Esophagus mucosa (tissue), 1 donor: ENCODE measurements around the gene CRIP1. TPM values are rescaled to one million over a fixed set of nuclear protein-coding genes. Genes with fewer than 3 reads are reported as not detected.

Experiments
- ATAC-seq: fragments of 200-7000 bp; cut with Tn5 transposase; one replicate; pipeline ENCODE4 v1.9.1; 2020
- total RNA-seq: library from RNA; stranded (reverse); gene quantifications from one replicate; pipeline ENCODE4 v1.2.4, GENCODE V29; 2023
- donor health status: DM: yes; HTN: yes; CAD: no.

CRIP1 gene, protein sequence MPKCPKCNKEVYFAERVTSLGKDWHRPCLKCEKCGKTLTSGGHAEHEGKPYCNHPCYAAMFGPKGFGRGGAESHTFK
- 42.6 TPM for total RNA-seq

DNA sequence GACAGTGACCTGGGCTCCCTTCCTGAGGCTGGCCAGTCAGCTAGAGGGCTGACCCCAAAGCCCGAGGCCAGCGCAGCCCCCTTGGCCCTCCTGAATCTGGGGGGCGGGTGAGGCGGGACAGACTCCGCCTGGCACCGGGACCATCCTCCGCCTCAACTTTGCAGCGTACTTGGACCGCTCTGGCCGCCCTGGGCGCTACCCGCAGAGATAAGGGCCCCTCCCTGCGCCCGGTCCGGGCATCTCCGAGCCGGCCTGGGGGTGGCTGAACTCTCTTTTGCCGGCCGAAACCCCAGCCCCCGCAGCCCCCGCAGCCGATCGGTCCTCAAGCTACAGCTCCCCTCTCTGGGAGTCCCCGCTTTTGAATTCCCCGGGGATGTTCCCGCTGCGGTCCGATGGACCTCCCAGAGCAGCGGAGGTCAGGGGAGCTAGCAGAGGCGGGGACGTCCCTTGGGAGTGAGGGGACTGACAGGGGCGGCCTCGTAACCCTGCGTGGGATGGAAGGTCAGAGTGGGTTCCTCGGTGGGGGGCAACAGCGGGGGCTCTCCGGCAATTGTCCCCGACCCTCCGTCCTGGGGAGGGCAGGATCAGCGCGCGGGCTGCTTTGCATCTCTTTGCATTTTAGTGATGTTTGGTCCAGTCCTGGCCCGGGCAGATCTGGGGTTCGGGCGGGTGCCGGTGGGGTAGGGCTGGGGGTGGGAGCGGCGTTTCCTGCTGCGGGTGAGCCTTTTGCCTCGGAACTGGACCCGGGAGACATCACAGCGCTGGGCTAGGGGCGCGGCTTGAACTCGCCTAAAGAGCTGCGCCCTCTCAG lies at the start of gene CRIP1:
CRIP1 (plus strand) TSS at position 724 of the 811 bp plus-strand sequence. CDS start 374 bp downstream, outside the sequence.
- ATAC-seq = no peak

DNA sequence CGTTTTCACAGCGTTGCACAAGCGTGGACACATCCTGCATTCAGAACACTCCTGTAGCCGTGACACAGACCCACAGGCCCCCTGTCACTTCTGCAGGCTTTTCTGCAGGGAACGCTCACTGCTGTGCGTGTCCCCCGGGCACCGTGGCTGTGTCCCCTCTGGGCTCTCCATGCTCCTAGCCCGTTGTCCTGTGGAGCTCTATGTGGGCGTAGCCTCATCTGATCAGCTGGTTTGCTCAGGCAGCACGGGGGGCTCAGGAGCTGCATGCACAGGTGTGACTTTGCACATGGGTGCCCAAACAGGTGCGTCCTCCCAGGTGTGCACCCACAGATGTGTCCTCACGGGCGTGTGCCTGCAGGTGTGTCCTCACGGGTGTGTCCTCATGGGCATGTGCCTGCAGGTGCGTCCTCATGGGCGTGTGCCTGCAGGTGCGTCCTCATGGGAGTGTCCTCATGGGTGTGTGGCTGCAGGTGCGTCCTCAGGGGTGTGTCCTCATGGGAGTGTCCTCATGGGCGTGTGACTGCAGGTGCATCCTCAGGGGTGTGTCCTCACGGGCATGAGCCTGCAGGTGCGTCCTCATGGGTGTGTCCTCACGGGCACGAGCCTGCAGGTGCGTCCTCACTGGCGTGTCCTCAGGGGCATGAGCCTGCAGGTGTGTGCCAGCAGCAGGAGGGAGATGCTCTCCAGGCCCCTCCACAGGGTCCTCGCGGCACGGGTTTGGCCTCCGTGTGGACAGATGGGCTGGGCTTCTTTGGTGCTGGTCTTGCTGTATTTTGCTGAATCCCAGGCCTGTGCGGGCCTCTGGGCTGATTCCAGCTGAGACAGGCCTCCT lies 49.6 kb upstream of the CRIP1 start:
- peak; percentile 93 for ATAC-seq

DNA sequence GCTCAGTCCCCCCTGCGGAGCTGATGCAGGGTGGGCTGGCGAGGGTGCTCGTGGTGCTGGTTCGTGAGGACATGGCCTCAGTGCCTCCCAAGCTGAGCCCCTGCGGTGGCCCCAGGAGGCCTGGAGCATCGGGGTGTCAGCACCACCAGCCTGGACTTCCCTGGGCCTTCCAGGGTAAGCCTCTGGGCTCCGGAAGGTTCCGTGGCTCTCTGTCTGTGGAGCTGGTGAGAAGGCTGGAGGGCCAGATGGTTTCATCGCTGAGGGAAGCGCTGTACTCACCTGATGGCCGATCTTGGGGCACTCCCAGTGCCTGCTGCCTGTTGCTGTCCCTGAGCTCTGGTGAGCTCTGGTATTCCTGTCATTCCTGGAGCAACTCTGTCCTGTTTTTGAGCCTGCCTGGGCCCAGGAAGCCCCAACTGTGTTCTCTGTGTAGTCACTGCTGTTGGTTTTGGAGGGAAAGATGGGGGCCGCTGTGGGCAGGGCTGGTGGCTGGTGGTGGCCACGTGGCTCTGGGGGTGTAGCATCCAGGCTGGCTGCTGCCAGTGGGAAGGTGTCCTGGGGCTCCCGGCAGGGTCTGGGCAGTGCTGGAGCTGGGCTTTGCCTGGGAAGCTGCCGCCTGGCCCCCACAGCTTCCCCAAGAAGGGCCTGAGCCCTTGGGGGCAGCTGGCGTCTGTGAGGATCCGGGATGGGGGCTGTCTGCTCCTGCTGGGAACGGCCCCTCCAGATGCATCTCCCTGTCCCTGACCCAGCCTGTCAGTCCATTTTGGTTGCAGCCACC lies 48.8 kb upstream of the CRIP1 start:
- no peak for ATAC-seq

DNA sequence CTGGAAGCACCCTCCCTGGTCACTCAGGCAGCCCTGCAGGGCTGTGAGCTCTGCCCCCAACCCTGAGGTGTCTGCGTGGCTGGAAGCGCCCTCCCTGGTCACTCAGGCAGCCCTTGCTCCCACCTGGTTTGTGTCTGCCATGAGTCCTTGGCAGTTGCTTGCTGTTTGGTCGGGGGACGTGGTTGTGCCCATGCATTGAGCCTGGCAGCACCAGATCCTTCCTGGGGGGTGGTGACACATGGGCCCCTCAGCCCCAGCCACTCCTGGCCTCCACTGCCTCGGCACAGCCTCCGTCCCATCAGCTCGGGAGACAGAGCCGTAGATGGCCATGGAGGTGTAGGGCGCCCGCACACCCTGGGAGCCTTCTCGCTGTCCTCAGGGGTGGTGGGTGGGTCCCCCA lies 47.5 kb upstream of the CRIP1 start:
- ATAC-seq = no peak

- peak; percentile 58 for ATAC-seq
Measured at GRCh38 chr14:105439710-105440553, 46.8 kb upstream of the CRIP1 start.

GRCh38 chr14:105440554-105440900 lies 46.2 kb upstream of the CRIP1 start:
- no peak for ATAC-seq

DNA sequence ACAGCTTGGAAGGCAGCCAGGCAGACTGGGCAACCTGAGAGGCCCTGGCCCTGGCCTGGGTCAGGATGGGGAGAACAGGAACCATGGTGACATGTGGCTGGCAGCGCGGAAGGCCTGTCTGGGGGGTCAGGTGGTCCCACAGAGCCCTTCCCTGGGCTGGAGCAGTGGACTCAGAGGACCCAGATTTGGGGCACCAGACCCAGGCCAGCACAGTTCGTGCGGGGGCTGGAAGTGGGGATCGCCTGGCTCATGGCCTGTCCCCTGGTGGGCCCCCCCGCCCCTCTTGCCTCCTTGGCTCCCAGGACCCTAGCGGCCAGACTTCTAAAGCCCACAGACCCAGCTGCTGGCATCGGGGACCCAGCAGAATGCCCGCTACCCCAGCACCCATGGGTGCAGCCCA lies 45.7 kb upstream of the CRIP1 start:
- ATAC-seq = no peak

DNA sequence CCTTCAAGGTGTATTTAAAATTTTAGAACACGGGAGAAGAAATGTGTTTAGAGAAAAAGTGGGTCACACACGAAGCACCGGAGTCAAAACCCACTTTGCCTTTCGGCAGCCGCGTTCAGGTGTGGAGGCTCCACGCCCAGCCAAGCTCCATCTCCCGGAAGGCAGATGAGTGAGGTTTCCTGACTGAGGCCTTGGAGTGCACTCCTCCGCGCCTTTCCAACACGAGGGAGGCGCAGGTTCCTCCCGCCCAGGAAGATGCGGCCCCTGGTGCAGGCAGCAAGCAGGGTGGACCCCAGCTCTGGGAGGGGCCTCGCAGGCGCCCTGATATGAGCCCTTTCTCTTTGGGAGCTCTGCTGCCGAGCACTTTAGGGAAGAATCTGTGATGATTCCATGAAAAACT lies 44.6 kb upstream of the CRIP1 start:
- no peak for ATAC-seq

DNA sequence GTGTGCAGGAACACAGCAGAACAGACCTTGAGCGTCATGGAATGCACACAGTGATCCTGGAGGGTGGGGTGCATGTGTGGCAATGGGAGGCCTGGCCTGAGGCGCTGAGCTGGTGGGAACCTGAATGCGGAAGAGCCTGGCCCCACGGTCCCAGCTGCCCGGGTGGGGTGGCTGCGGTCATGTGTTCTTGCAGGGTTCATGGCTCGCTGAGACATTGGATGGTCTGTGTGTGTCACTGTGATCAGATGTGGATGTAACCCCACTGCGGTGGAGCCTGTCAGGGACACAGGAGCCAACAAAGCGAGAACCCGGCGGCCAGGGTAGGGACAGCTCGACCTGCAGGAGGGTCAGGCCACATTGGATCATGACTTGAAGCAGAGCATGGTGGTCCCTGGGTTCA lies 43.9 kb upstream of the CRIP1 start:
- no peak for ATAC-seq

DNA sequence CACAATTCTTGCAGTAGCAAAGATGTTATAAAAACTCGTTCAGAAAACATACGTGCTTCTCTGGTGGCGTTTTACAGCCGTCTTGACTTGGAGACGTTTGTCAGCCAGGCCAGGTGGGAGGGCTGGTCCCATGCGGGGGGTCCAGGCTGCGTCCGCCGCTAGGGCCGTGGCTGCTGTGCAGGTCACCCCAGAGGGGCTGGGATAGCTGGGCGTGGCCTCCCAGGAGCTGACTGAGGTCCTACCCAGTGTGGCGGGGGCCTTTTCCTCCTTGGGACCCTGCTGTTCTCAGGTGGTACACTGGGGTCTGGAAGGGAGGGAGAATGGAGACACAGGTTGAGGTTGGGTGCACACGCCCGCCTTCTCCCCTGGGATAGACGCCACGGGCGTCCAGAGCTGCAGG lies 41.8 kb upstream of the CRIP1 start:
- ATAC-seq = no peak

GRCh38 chr14:105445290-105445689 lies 41.4 kb upstream of the CRIP1 start:
- no peak for ATAC-seq

DNA sequence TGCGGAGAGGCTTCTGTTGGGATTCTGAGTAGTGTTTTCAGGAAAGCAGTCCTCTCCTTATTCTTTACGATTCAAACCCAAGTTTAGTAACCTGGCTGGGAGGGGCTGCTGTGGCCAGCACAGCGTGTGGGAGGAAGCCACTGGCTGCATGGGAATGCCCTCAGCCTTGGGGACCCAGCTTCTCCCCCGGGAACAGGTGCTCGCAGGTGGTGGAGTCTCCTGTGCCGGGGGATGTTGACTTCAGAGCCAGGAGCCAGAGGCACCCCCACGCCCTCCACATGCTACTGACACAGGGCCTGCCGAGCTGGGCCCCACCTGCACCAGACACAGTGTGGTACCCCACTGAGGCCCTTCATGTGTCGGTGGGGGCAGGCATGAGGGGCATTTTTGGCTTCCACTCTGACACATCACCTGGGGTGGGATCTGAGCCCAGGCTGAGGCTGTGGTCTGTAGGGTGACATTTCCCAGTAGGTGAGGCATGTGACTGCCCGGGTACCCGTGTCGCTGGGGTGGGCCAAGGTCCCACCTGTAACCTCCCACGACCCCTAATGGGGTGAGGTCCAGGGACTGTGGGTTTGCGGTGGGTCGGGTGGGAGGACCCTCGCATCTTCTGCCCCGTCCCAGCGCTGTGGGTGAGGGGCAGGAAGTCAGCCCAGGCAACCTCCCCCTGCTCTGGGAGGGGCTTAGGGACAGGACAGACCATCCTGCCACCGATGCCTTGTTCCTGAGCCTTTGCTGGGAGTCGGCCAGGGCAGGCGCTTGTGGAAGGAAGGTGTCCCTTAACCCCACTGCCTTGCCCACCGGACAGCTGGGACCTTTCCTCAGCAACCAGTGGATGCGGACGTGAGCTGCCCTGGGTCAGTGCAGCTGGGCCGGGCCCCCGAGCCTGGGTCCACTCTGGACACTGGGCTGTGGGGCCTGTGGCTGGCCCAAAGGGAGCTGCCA lies 40.5 kb upstream of the CRIP1 start:
- ATAC-seq = no peak

DNA sequence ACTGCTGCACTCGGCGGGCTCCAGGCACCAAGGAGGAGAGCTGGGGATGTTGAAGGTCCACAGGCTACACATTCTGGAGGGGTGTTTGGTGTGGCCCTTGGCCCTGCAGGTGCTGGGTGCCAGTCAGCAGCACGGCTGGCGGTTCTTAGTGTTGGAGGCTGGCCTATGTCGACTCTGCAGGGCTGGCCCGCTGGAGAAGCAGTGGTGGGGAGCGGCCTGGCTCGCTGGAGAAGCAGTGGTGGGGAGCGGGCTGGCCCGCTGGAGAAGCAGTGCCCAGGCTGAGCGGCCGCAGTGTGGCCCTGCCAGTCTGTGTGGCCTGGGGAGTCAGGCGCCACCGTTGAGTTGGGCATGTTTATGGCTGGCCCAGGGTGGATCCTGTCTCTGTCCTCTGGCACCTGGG lies 39.7 kb upstream of the CRIP1 start:
- ATAC-seq = no peak

- ATAC-seq = no peak
Measured at GRCh38 chr14:105447651-105448640, 38.7 kb upstream of the CRIP1 start.

DNA sequence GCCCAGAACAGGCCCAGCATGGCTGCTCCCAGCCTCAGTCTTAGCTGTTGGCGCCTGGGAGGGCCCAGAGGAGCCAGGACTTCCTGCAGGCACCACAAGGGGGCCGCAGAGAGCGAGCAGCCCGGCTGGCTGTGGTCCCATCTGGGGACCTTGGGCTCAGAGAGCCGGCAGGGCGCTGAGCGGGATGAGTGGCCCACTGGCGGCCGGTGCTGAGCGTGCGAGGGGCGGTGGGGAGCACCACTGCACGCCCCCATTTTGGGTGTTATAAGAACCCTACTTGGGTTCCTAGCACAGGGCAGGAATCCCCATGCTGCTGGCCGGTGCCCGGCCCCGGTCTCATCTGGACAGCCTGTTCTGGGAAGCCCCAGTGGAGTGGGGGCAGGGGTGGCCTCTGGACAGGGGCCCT lies 38.0 kb upstream of the CRIP1 start:
- peak; percentile 80 for ATAC-seq

GRCh38 chr14:105449276-105450122 lies 37.2 kb upstream of the CRIP1 start:
- no peak for ATAC-seq

- ATAC-seq = no peak
Measured at GRCh38 chr14:105450123-105450505, 36.6 kb upstream of the CRIP1 start.
